CD4-positive, alpha-beta memory T cell (primary cell): ENCODE measurements around the gene PLSCR1. TPM values are rescaled to one million over a fixed set of nuclear protein-coding genes. Genes with fewer than 3 reads are reported as not detected.

Experiments used
- CTCF ChIA-PET: fragments of 350-600 bp; sonication (Branson Sonifier 250); formaldehyde crosslinking; loops from one replicate; lab custom pipeline; 2021; ENCODE audit warnings: inconsistent platforms; ENCODE audit not compliant: partially characterized antibody; lab: Charles Lee
- POLR2A ChIA-PET: fragments of 350-600 bp; sonication (Branson Sonifier 250); formaldehyde crosslinking; loops from one replicate; lab custom pipeline; 2021; ENCODE audit not compliant: partially characterized antibody; lab: Charles Lee
- DNase-seq, 5 donors: peaks; one replicate each; pipeline versions ENCODE4 v3.0.0 to v3.0.0-alpha.2; 2020 to 2022; ENCODE audit warnings: mixed read lengths in 1 of 5
- H3K27ac ChIP-seq: one replicate; pipeline ENCODE4 v1.7.0; 2013; ENCODE audit warnings: low read depth, low read length
- H3K27me3 ChIP-seq: 2 replicates; pipeline ENCODE4 v1.7.0; 2013; ENCODE audit warnings: mild to moderate bottlenecking, low read length, moderate library complexity; ENCODE audit not compliant: insufficient read depth
- H3K36me3 ChIP-seq: 2 replicates; pipeline ENCODE4 v1.7.0; 2013; ENCODE audit warnings: mild to moderate bottlenecking, low read length, moderate library complexity; ENCODE audit not compliant: insufficient read depth
- H3K4me1 ChIP-seq: 2 replicates; pipeline ENCODE4 v1.7.0; 2013; ENCODE audit warnings: mild to moderate bottlenecking, low read length, moderate library complexity; ENCODE audit not compliant: insufficient read depth
- H3K4me3 ChIP-seq, 2 donors: one replicate each; pipeline ENCODE4 v1.7.0; 2013; ENCODE audit warnings: low read length in 2 of 2, mild to moderate bottlenecking in 1 of 2
- H3K9me3 ChIP-seq, 2 donors: one replicate each; pipeline ENCODE4 v1.7.0; 2013; ENCODE audit warnings: low read length in 2 of 2, control low read depth in 1 of 2; ENCODE audit not compliant: control insufficient read depth in 1 of 2
- H3K27ac Mint-ChIP-seq, 7 donors: one replicate each; pipeline ENCODE4 v1.8.0; 2020 to 2021; ENCODE audit warnings: mixed read lengths in 7 of 7, mild to moderate bottlenecking in 6 of 7, inconsistent platforms in 3 of 7, moderate library complexity in 3 of 7
- H3K27me3 Mint-ChIP-seq, 2 donors: one replicate each; pipeline ENCODE4 v1.8.0; 2020 to 2021; ENCODE audit warnings: mixed read lengths in 2 of 2
- H3K36me3 Mint-ChIP-seq, 2 donors: one replicate each; pipeline ENCODE4 v1.8.0; 2020 to 2021; ENCODE audit warnings: mixed read lengths in 2 of 2, inconsistent platforms in 1 of 2, mild to moderate bottlenecking in 1 of 2
- H3K4me1 Mint-ChIP-seq, 4 donors: one replicate each; pipeline ENCODE4 v1.8.0; 2020 to 2021; ENCODE audit warnings: mixed read lengths in 4 of 4, mild to moderate bottlenecking in 1 of 4
- H3K4me3 Mint-ChIP-seq, 8 donors: one replicate each; pipeline ENCODE4 v1.8.0; 2020 to 2021; ENCODE audit warnings: mixed read lengths in 8 of 8, mild to moderate bottlenecking in 7 of 8, moderate library complexity in 6 of 8, inconsistent platforms in 3 of 8
- H3K9me3 Mint-ChIP-seq, 8 donors: one replicate each; pipeline ENCODE4 v1.8.0; 2020 to 2021; ENCODE audit warnings: mixed read lengths in 8 of 8, mild to moderate bottlenecking in 5 of 8, inconsistent platforms in 3 of 8, moderate library complexity in 1 of 8
- intact Hi-C: fragments of 100-400 bp; cut with micrococcal nuclease; formaldehyde crosslinking; loops from one replicate; pipeline ENCODE4 v1.15.1; 2023
- polyA plus RNA-seq, 2 donors: library from polyadenylated mRNA; unstranded; fragments of 300-500 nt; fragmentation: Illumina TruSeq; gene quantifications; one replicate each; pipeline ENCODE4 v1.2.3, GENCODE V29; 2021
- total RNA-seq, 2 experiments: library from RNA; stranded (reverse); gene quantifications; one replicate each; pipeline ENCODE4 v1.2.3, GENCODE V29; 2021

The PLSCR1 gene
- total and polyA plus RNA-seq, 4 experiments from 2014 or later, result 24.9 to 34.2 (median 24.9) TPM

- no peaks in the 10 kb centered on the region for H3K27me3 ChIP-seq
- no peak overlapping the region for H3K27ac ChIP-seq
- Mint-ChIP-seq H3K36me3 (peaks cover 0 to 4% of the 10 kb centered on the region in 2 donors), H3K9me3 (peaks cover 0 to 1% (median 0%) of the 10 kb centered on the region in 8 donors), H3K4me1 (peaks cover 0 to 3% (median 0%) of the 10 kb centered on the region in 4 donors), H3K27ac (no peak overlapping the region), H3K4me3 (no peak overlapping the region), H3K27me3 (no peaks in the 10 kb centered on the region)
- CTCF ChIA-PET, result no interaction called here
- POLR2A ChIA-PET, result no interaction called here
- H3K36me3 ChIP-seq, result no peaks in the 10 kb centered on the region
- DNase-seq, result no peak
- intact Hi-C loops, result no loop called here
- H3K4me1 ChIP-seq, result no peaks in the 10 kb centered on the region
- H3K9me3 ChIP-seq, result no peaks in the 10 kb centered on the region
- H3K4me3 ChIP-seq, result no peak overlapping the region
Measured at GRCh38 chr3:146504498-146505197, 39.8 kb downstream of the PLSCR1 start.

- DNase-seq, result no peak
- Histone ChIP-seq H3K4me3 (no peak overlapping the region), H3K4me1 (peaks cover 1% of the 10 kb centered on the region), H3K36me3 (no peaks in the 10 kb centered on the region), H3K27ac (no peak overlapping the region), H3K9me3 (no peaks in the 10 kb centered on the region), H3K27me3 (no peaks in the 10 kb centered on the region)
- intact Hi-C loops, result no loop called here
- H3K36me3 Mint-ChIP-seq, result peaks cover 0 to 4% of the 10 kb centered on the region in 2 donors
- POLR2A ChIA-PET, result no interaction called here
- H3K4me1 Mint-ChIP-seq, result peaks cover 0 to 3% (median under 1%) of the 10 kb centered on the region in 4 donors
- no peak overlapping the region for H3K4me3 Mint-ChIP-seq
- H3K27me3 Mint-ChIP-seq, result no peaks in the 10 kb centered on the region
- peaks cover 0 to 1% (median 0%) of the 10 kb centered on the region in 8 donors for H3K9me3 Mint-ChIP-seq
- no peak overlapping the region for H3K27ac Mint-ChIP-seq
- CTCF ChIA-PET, result no interaction called here
Measured at GRCh38 chr3:146503461-146504202, 40.8 kb downstream of the PLSCR1 start.

GRCh38 chr3:146502887-146503460, 41.4 kb downstream of the PLSCR1 start:
- H3K27ac Mint-ChIP-seq, result no peak overlapping the region
- ChIA-PET CTCF (no interaction called here), POLR2A (no interaction called here)
- no peak overlapping the region for H3K27ac ChIP-seq
- H3K36me3 ChIP-seq, result no peaks in the 10 kb centered on the region
- peaks cover 4 to 9% (median 6%) of the 10 kb centered on the region in 4 donors for H3K4me1 Mint-ChIP-seq
- H3K4me3 ChIP-seq, result no peak overlapping the region
- no peak overlapping the region for H3K4me3 Mint-ChIP-seq
- H3K36me3 Mint-ChIP-seq, result peaks cover 0 to under 1% of the 10 kb centered on the region in 2 donors
- DNase-seq, result no peak
- peaks cover 0 to 1% (median 0%) of the 10 kb centered on the region in 8 donors for H3K9me3 Mint-ChIP-seq
- intact Hi-C loops, result no loop called here
- no peaks in the 10 kb centered on the region for H3K9me3 ChIP-seq
- H3K27me3 ChIP-seq, result no peaks in the 10 kb centered on the region
- peaks cover 7% of the 10 kb centered on the region for H3K4me1 ChIP-seq
- no peaks in the 10 kb centered on the region for H3K27me3 Mint-ChIP-seq

- POLR2A ChIA-PET, result no interaction called here
- no peaks in the 10 kb centered on the region for H3K36me3 Mint-ChIP-seq
Measured at GRCh38 chr3:146501752-146502151, 42.7 kb downstream of the PLSCR1 start.

GRCh38 chr3:146499701-146500100, 44.7 kb downstream of the PLSCR1 start:
- Histone ChIP-seq H3K4me1 (peaks cover 7% of the 10 kb centered on the region), H3K9me3 (no peaks in the 10 kb centered on the region), H3K36me3 (no peaks in the 10 kb centered on the region), H3K27ac (no peak overlapping the region), H3K27me3 (no peaks in the 10 kb centered on the region), H3K4me3 (no peak overlapping the region)
- Mint-ChIP-seq H3K36me3 (peaks cover 0 to 3% of the 10 kb centered on the region in 2 donors), H3K4me3 (no peak overlapping the region), H3K4me1 (peaks cover 5 to 14% (median 10%) of the 10 kb centered on the region in 4 donors), H3K9me3 (peaks cover 0 to 5% (median 0%) of the 10 kb centered on the region in 8 donors), H3K27me3 (peaks cover 0 to 2% of the 10 kb centered on the region in 2 donors), H3K27ac (no peak overlapping the region)
- POLR2A ChIA-PET, result no interaction called here
- no peak for DNase-seq
- intact Hi-C loops, result no loop called here
- CTCF ChIA-PET, result no interaction called here

More at GRCh38 chr3:146501752-146502151, 42.7 kb downstream of the PLSCR1 start:
- H3K4me1 ChIP-seq, result peaks cover 7% of the 10 kb centered on the region
- peaks cover 0 to 5% (median 0%) of the 10 kb centered on the region in 8 donors for H3K9me3 Mint-ChIP-seq
- H3K27me3 Mint-ChIP-seq, result no peaks in the 10 kb centered on the region
- CTCF ChIA-PET, result no interaction called here
- H3K4me3 Mint-ChIP-seq, result no peak overlapping the region
- no peak overlapping the region for H3K4me3 ChIP-seq
- no peak overlapping the region for H3K27ac ChIP-seq
- no peaks in the 10 kb centered on the region for H3K36me3 ChIP-seq
- no peaks in the 10 kb centered on the region for H3K9me3 ChIP-seq
- peaks cover 5 to 13% (median 10%) of the 10 kb centered on the region in 4 donors for H3K4me1 Mint-ChIP-seq
- H3K27me3 ChIP-seq, result no peaks in the 10 kb centered on the region
- intact Hi-C loops, result no loop called here
- no peak for DNase-seq
- H3K27ac Mint-ChIP-seq, result no peak overlapping the region

- intact Hi-C loops, result no loop called here
- DNase-seq, result peak; percentile 38 to 52 (median 43)
- Mint-ChIP-seq H3K27me3 (peaks cover 0 to 5% of the 10 kb centered on the region in 2 donors), H3K27ac (peak overlapping the region; percentile 19 to 86 (median 63)), H3K4me3 (peak overlapping the region; percentile 50 to 80 (median 75)), H3K9me3 (peaks cover 0 to 5% (median 0%) of the 10 kb centered on the region in 8 donors), H3K4me1 (peaks cover 5 to 13% (median 8%) of the 10 kb centered on the region in 4 donors), H3K36me3 (peaks cover 0 to 4% of the 10 kb centered on the region in 2 donors)
- H3K27me3 ChIP-seq, result no peaks in the 10 kb centered on the region
- H3K36me3 ChIP-seq, result no peaks in the 10 kb centered on the region
- no peak overlapping the region for H3K27ac ChIP-seq
- H3K9me3 ChIP-seq, result no peaks in the 10 kb centered on the region
- peak overlapping the region in 1 of 2 donors; percentile 30 for H3K4me3 ChIP-seq
- CTCF ChIA-PET, result no interaction called here
- POLR2A ChIA-PET, result interaction anchor here (0.9 kb wide), 1 partner anchor 29 kb away, joined by 3 read pairs; the partner anchor contains the start of gene PLSCR2
- H3K4me1 ChIP-seq, result peaks cover 7% of the 10 kb centered on the region
Measured at GRCh38 chr3:146498002-146498736, 46.2 kb downstream of the PLSCR1 start.
